IPS-NIHi7 (cell line): Measurements from ENCODE around the gene EDNRB.
"Not testable (repeated sequence)": the region's sequence is repeated elsewhere in the genome, so short reads cannot be mapped to it uniquely, and the experiment has no call there.

Experiments
- DNase-seq: peaks from one replicate; pipeline ENCODE4 v3.0.0; 2012; ENCODE audit warnings: mixed read lengths; ENCODE audit errors: extremely low spot score

EDNRB gene

DNA sequence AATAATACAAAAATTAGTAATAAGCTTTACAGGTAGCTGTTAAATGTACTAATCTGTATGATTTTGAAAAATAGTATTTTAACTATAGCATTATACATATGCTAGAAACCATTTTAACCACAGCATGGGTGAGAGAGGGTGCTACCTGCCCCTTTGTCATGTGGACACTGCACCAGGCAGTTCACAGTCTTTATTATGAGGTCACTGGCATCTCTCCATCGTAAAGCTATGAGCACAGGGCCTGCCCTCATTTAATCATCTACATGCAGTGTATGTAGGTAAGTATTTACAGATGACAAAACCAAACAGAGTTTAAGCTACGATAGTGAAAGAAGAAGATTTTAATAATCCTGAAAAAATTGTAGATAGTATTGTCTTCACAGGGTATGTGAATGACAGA, 21.7 kb downstream of the EDNRB start:
- no peak for DNase-seq

- no peak for DNase-seq
These were observed 22.1 kb downstream of the EDNRB start for GRCh38 chr13:77896536-77896935.

GRCh38 chr13:77894743-77895142, 23.9 kb downstream of the EDNRB start:
- no peak for DNase-seq

DNA sequence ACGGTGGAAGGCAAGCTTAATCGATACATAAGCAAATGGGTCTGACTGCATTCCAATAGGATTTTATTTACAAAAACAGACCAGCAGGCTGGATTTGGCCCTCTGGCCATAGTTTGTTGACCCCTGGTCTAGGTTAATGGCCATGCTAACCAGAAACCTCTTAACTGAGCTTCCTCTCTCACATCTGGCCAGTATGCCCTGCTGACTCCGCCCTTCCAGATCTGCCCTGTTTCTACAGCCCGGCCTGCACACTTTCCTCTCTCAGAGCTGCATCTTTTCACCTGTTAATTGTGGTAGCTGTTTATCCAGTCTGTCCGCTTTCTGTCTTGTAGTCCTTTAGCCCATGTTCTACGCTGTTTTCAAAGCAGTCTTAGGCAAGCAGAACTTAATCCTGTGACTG, 25.6 kb downstream of the EDNRB start:
- DNase-seq = peak; percentile 22

GRCh38 chr13:77892491-77892890, 26.1 kb downstream of the EDNRB start:
- no peak for DNase-seq

DNA sequence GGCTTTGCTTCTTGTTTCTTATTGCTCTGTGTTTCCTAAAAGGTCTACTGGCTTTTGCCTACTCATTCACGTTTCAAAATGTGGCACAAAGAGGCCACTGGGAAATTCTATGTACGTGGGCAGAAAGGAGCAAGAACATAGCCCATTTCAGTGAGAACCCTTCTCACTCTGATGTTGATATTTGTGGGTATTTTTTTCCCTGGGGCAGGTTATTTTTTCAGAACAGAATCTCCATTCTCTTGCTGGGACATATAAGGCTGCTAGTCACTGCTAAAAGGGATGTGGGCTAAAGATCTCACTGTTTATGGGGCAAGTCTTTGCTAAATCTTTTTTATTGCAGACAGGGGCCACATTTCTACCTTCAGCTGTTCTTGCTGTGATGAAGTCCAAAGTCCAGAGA, 27.1 kb downstream of the EDNRB start:
- no peak for DNase-seq

DNA sequence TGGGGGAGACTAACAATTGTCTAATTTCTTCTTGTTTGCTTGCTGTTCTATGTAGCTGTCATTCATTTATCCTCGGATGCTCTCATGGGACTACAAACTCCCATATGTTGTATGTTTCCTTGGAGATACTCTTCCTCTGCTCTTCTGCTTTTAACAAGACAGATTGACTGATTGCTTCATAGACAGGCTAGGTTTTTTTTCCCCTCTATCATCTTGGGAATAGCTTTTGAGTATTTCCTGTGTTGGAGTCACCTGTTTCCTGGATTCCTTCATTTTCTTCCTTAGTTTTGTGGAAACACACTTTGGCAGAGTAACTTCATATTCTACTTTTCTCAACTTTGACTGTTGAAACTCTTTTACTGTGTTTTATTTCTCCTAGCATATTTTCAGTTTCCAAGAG, 27.6 kb downstream of the EDNRB start:
- DNase-seq = no peak

- no peak for DNase-seq
These were observed 35.3 kb downstream of the EDNRB start for GRCh38 chr13:77883328-77883727.

- DNase-seq = no peak
These were observed 40.4 kb downstream of the EDNRB start for GRCh38 chr13:77878190-77878589.

DNA sequence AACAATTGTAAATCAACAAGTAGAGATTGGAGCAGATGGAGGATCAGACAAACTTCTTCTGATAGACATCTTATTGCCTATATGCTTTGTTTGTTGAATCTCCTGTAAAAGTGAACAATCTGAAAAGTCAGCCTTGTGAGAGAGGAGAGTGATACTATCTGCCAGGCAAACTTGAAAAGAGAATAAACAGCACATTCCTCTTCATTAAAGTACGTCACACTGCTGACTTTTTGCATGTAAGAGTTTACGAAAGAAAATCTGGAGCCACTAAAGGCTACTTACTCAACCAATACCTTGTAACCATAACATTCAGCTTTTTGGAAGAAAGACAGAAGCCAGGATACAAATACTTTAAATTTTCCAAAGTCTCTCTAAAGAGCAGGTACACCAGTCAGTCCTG, 42.5 kb downstream of the EDNRB start:
- no peak for DNase-seq

- DNase-seq = no peak
These were observed 44.2 kb downstream of the EDNRB start for GRCh38 chr13:77874406-77874805.

- no peak for DNase-seq
These were observed 45.6 kb downstream of the EDNRB start for GRCh38 chr13:77872995-77873394.

GRCh38 chr13:77871596-77871995, 47.0 kb downstream of the EDNRB start:
- DNase-seq = no peak

DNA sequence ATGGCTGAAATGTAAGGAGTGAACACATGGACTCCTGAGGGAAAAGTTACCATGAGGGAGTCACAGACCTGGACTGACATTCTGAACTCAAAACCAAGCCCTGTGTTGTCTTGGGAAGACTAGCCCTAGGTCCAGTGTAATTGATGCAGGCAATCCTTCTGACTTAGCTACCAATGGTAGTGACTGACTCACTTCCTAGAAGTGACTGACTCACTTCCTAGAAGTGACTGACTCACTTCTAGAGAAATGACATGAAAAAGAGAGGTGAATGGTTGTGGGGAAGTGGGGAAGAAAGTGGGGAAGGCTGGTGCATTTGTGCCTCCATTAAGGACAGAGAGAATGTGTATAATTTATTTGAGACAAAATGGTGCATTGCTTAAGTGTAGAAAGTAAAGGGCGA, 49.9 kb downstream of the EDNRB start:
- no peak for DNase-seq

- no peak for DNase-seq
These were observed 51.7 kb downstream of the EDNRB start for GRCh38 chr13:77866971-77867370.

GRCh38 chr13:77865622-77866021, 53.0 kb downstream of the EDNRB start:
- no peak for DNase-seq

DNA sequence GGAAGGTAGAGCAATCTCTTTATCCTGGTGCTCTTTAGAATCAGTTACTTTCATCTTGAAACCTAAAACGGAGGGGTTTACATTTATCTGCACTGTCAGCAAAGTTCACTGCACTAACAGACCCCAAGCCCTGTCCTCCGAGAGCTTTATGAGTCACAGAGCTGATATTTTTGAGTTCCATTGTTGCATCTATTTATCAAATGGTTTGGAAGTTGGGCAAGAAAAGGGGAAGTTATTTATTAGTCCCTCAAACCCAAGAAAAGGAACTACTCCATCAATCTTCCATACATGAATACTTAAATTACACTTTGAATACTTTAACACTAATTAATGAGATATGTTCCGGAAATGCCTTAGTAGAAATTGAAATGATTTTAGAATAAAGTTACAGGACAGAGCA, 55.5 kb downstream of the EDNRB start:
- DNase-seq = no peak

- no peak for DNase-seq
These were observed 56.9 kb downstream of the EDNRB start for GRCh38 chr13:77861741-77862140.

DNA sequence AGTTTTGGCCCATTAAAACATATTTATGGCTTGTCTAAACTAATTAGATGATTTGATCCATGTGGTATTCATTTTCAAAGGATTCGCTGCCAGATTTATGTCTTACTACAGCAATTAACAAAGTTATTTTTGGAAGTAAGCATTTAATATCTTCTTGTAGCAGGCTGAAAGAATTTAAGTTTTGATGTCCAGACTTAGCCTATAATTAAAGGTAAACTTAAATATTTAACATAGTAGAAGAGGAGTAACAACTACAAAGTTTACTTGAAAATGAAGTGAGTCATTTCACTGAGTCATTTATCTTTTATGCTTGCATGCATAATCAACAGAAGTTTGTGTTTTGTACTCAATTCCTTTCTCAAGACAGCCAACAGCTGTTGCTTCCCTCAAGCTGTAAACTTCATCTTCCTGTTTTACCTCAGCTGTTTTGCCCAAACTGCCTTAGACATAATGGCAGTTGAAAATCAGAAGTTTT, 58.1 kb downstream of the EDNRB start:
- no peak for DNase-seq

DNA sequence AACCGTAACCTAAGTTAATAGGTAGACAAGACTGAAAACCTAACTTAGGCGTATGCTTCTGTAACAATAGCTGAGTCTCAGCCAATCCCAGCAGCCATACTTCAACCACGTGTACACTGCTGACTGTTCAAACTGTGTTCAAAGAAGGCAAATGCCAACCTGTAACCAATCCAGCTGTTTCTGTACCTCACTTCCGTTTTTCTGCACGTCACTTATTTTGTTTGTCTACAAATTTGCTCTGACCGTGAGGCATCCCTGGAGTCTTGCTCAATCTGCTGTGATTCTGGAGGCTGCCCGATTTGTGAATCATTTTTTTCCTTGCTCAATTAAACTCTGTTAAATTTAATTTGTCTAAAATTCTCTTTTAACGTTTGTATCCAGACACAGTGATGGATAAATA, 59.2 kb downstream of the EDNRB start:
- DNase-seq = no peak

DNA sequence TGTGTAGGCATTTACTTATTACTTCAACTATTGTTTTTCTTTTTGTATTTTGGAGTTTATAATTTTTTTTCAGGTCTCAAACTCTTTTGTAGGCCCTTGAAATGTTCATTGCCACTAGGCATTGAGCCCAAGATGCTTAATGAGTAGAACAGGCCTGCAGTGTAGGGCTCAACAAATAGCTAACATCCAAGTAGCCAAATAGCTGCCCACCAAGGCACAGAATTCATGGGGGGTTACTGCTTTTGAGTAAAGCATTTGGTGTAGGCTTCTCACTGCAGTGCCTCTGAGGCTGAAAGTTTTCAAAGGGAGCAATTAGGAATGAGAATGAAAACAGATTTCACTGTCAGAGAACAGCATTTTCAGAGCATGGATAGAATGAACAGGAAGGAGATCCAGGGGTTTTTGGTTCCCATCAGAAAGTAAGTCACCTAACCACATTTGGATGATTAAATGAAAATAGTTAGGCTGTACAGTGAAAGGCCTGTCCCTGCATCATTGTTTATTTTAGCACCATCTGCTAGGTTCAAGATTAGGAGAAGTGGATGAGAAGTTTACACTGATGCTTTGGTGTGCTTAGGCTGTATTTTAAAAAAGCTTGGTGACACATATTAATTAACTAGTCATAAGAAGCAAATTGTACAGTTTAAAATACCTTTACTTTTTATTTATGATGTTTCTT, 61.0 kb downstream of the EDNRB start:
- no peak for DNase-seq

GRCh38 chr13:77853703-77854102, 64.9 kb downstream of the EDNRB start:
- DNase-seq = peak; percentile 57

- not testable (repeated sequence) for DNase-seq
These were observed 70.6 kb downstream of the EDNRB start for GRCh38 chr13:77848050-77848449.

DNA sequence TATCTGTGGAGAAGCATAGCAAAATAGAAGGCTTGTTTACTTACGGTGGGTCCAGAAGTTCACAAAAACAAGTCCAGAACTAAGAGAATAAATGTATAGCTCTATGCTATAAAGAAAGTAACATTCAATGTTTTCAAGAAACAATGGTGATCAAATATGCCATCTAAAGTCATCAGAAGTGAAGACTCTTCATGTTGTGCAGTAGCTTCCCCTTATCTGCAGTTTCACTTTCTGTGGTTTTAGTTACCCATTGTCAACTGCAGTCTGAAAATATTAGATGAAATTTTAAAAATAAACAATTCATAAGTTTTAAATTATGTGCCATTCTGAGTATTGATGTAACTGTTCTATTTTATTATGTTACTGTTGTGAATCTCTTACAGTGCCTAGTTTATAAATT, 72.5 kb downstream of the EDNRB start:
- DNase-seq = no peak
